Loucy (cell line): ENCODE results near the gene SOWAHA.

Experiments used
- H2AFZ ChIP-seq: fragments of 200-600 bp; sonication (generic); 2 replicates; pipeline ENCODE4 v1.6.0; 2016; ENCODE audit warnings: antibody characterized with exemption, mild to moderate bottlenecking, low read length, moderate library complexity
- H3F3A ChIP-seq: fragments of 200-600 bp; 2 replicates; pipeline ENCODE4 v1.6.0; 2016; ENCODE audit warnings: antibody characterized with exemption, low read depth, mild to moderate bottlenecking
- H3K27me3 ChIP-seq: fragments of 200-600 bp; sonication (generic); 2 replicates; pipeline ENCODE4 v1.6.1; 2014; ENCODE audit warnings: low read length, mild to moderate bottlenecking; ENCODE audit not compliant: insufficient read depth, poor library complexity, severe bottlenecking
- H3K36me3 ChIP-seq: fragments of 200-600 bp; sonication (generic); 2 replicates; pipeline ENCODE4 v1.6.1; 2016; ENCODE audit warnings: low read length; ENCODE audit not compliant: insufficient read depth
- H3K4me1 ChIP-seq: fragments of 200-600 bp; sonication (generic); 2 replicates; pipeline ENCODE4 v1.5.1; 2014; ENCODE audit warnings: low read length, mild to moderate bottlenecking; ENCODE audit not compliant: insufficient read depth, poor library complexity, severe bottlenecking
- H3K4me2 ChIP-seq: fragments of 200-600 bp; sonication (generic); 2 replicates; pipeline ENCODE4 v1.6.0; 2014; ENCODE audit warnings: antibody characterized with exemption, low read length, low read depth, mild to moderate bottlenecking; ENCODE audit not compliant: poor library complexity, severe bottlenecking
- H3K4me3 ChIP-seq: fragments of 200-600 bp; sonication (generic); 2 replicates; pipeline ENCODE4 v1.5.1; 2014; ENCODE audit warnings: low read length, mild to moderate bottlenecking, mixed read lengths; ENCODE audit not compliant: poor library complexity, severe bottlenecking
- H3K79me2 ChIP-seq: fragments of 200-600 bp; sonication (generic); 2 replicates; pipeline ENCODE4 v1.6.1; 2014; ENCODE audit warnings: low read length; ENCODE audit not compliant: insufficient read depth
- H3K9ac ChIP-seq: fragments of 200-600 bp; sonication (generic); 2 replicates; pipeline ENCODE4 v1.6.0; 2014; ENCODE audit warnings: mild to moderate bottlenecking, low read depth, low read length, moderate library complexity; ENCODE audit not compliant: poor library complexity, severe bottlenecking
- H3K9me2 ChIP-seq: fragments of 200-600 bp; sonication (generic); replicated peaks from 2 replicates; pipeline ENCODE4 v1.6.1; 2016; ENCODE audit warnings: low read depth, low read length, mixed read lengths
- H3K9me3 ChIP-seq: fragments of 200-600 bp; sonication (generic); 2 replicates; pipeline ENCODE4 v1.6.1; 2014; ENCODE audit warnings: mild to moderate bottlenecking, antibody characterized with exemption, low read length, low read depth; ENCODE audit not compliant: insufficient read depth
- H4K20me1 ChIP-seq: fragments of 200-600 bp; sonication (generic); 2 replicates; pipeline ENCODE4 v1.6.0; 2014; ENCODE audit warnings: antibody characterized with exemption, low read length, mild to moderate bottlenecking; ENCODE audit not compliant: insufficient read depth, poor library complexity, severe bottlenecking
- CTCF ChIP-seq: fragments of 200-600 bp; sonication (generic); conservative IDR thresholded peaks from 2 replicates; pipeline ENCODE4 v1.5.1; 2014; ENCODE audit warnings: mild to moderate bottlenecking, antibody characterized with exemption, low read length
- EZH2phosphoT487 ChIP-seq: fragments of 200-600 bp; IDR thresholded peaks from 2 replicates; pipeline ENCODE4 v1.6.1; 2018; ENCODE audit warnings: antibody characterized with exemption, mild to moderate bottlenecking, moderate library complexity, borderline replicate concordance

The SOWAHA gene

GRCh38 chr5:132808866-132809265 is 4.2 kb upstream of the SOWAHA start:
- Histone ChIP-seq H3K4me3 (no peak overlapping the region), H3K4me2 (no peak overlapping the region), H3K4me1 (no peaks in the 10 kb centered on the region), H4K20me1 (no peaks in the 10 kb centered on the region), H3K9ac (no peak overlapping the region), H3F3A (no peaks in the 10 kb centered on the region), H3K9me2 (no peaks in the 10 kb centered on the region), H3K79me2 (no peaks in the 10 kb centered on the region), H3K9me3 (no peaks in the 10 kb centered on the region), H2AFZ (no peak overlapping the region), H3K27me3 (no peaks in the 10 kb centered on the region), H3K36me3 (no peaks in the 10 kb centered on the region)
- TF ChIP-seq EZH2phosphoT487 (no peak), CTCF (no peak)

GRCh38 chr5:132810605-132811004 is 2.5 kb upstream of the SOWAHA start:
- H2AFZ ChIP-seq: no peak overlapping the region
- H3K4me1 ChIP-seq: no peaks in the 10 kb centered on the region
- no peaks in the 10 kb centered on the region for H3F3A ChIP-seq
- H3K9ac ChIP-seq: no peak overlapping the region
- no peaks in the 10 kb centered on the region for H3K9me2 ChIP-seq
- no peaks in the 10 kb centered on the region for H3K36me3 ChIP-seq
- no peak overlapping the region for H3K4me3 ChIP-seq
- no peaks in the 10 kb centered on the region for H3K79me2 ChIP-seq
- TF ChIP-seq CTCF: no peak
- no peak for TF ChIP-seq EZH2phosphoT487
- no peaks in the 10 kb centered on the region for H3K9me3 ChIP-seq
- H3K27me3 ChIP-seq: no peaks in the 10 kb centered on the region
- H4K20me1 ChIP-seq: no peaks in the 10 kb centered on the region
- H3K4me2 ChIP-seq: no peak overlapping the region

GRCh38 chr5:132812123-132812765 is 858 bp upstream of the SOWAHA start:
- no peaks in the 10 kb centered on the region for H3K9me2 ChIP-seq
- H3K4me3 ChIP-seq: no peak overlapping the region
- H4K20me1 ChIP-seq: no peaks in the 10 kb centered on the region
- TF ChIP-seq CTCF (no peak), EZH2phosphoT487 (no peak)
- no peaks in the 10 kb centered on the region for H3K79me2 ChIP-seq
- no peak overlapping the region for H3K4me2 ChIP-seq
- H3F3A ChIP-seq: no peaks in the 10 kb centered on the region
- no peaks in the 10 kb centered on the region for H3K36me3 ChIP-seq
- H3K9ac ChIP-seq: no peak overlapping the region
- H3K27me3 ChIP-seq: no peaks in the 10 kb centered on the region
- H2AFZ ChIP-seq: no peak overlapping the region
- no peaks in the 10 kb centered on the region for H3K9me3 ChIP-seq
- H3K4me1 ChIP-seq: no peaks in the 10 kb centered on the region
